Omental fat pad (tissue), 4 donors: ENCODE measurements around the gene GUK1. TPM values are rescaled to one million over a fixed set of nuclear protein-coding genes. Genes with fewer than 3 reads are reported as not detected.

Experiments used
- ATAC-seq: fragments of 150-250 bp; one replicate; pipeline ENCODE4 v1.9.1; 2016; ENCODE audit warnings: mild to moderate bottlenecking, moderate library complexity; ENCODE audit not compliant: low FRiP score
- DNase-seq: peaks from one replicate; pipeline ENCODE4 v3.0.0-alpha.2; 2019; ENCODE audit warnings: low spot score
- CTCF ChIP-seq, 3 donors: fragments of 450-650 bp; IDR thresholded peaks; one replicate each; pipeline ENCODE4 v1.5.1; 2016 to 2017; ENCODE audit warnings: antibody characterized with exemption in 3 of 3, mild to moderate bottlenecking in 3 of 3, moderate library complexity in 2 of 3
- total RNA-seq, 4 donors: library from RNA; depleted of rRNA; stranded (reverse); fragments of >200 nt; gene quantifications; one replicate each; pipeline ENCODE4 v1.1.0, GENCODE V29; 2016

The GUK1 gene
- total RNA-seq, 4 donors from 2014 or later: 285 to 404 (median 308) TPM

- TF ChIP-seq CTCF (IDR thresholded peaks at IDR 0.05): no peak
- DNase-seq (no peak), ATAC-seq (no peak)
Observed at GRCh38 chr1:228105270-228105995, 34.6 kb upstream of the GUK1 start.

- TF ChIP-seq CTCF (IDR thresholded peaks at IDR 0.05): no peak
- ATAC-seq (no peak), DNase-seq (no peak)
Observed at GRCh38 chr1:228105996-228106799, 33.9 kb upstream of the GUK1 start.

GRCh38 chr1:228106800-228107054 is 33.4 kb upstream of the GUK1 start:
- ATAC-seq (no peak), DNase-seq (no peak)
- no peak for TF ChIP-seq CTCF (IDR thresholded peaks at IDR 0.05)

- no peak for DNase-seq
- TF ChIP-seq CTCF (IDR thresholded peaks at IDR 0.05): no peak
- ATAC-seq: no peak
Observed at GRCh38 chr1:228107636-228108035, 32.4 kb upstream of the GUK1 start.

- DNase-seq (no peak), ATAC-seq (no peak)
- TF ChIP-seq CTCF (IDR thresholded peaks at IDR 0.05): no peak
Observed at GRCh38 chr1:228108055-228108690, 31.9 kb upstream of the GUK1 start.

- TF ChIP-seq CTCF (IDR thresholded peaks at IDR 0.05): no peak
- DNase-seq: no peak
- peak; percentile 1 for ATAC-seq
Observed at GRCh38 chr1:228108742-228109072, 31.4 kb upstream of the GUK1 start.
